Measurements from ENCODE around the gene SUPV3L1. TPM values are rescaled to one million over a fixed set of nuclear protein-coding genes. Genes with fewer than 3 reads are reported as not detected.
"Not testable (repeated sequence)": the region's sequence is repeated elsewhere in the genome, so short reads cannot be mapped to it uniquely, and the experiment has no call there.

The SUPV3L1 gene
- total RNA-seq, 3 donors from 2014 or later, result 24.3 to 40.1 (median 28.5) TPM

DNA sequence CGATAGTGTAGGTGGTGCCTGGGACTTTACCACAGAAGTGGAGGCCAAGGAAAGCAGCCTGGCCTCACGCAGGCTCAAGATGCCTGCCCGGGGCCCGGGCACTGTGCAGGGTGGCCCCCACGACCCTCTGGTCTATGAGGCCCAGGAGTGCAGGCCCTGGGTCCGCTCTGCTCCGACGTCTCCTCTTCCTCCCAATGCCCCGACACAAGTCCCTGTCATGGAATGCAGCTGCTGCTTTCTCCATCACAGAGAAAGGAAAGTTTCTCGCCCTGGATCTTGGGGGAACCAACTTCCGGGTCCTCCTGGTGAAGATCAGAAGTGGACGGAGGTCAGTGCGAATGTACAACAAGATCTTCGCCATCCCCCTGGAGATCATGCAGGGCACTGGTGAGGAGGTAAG, 70.0 kb downstream of the SUPV3L1 start:
- Histone ChIP-seq H3K27ac (no peak overlapping the region), H3K9me3 (no peaks in the 10 kb centered on the region), H3K4me1 (no peaks in the 10 kb centered on the region), H3K4me3 (no peak overlapping the region), H3K27me3 (no peaks in the 10 kb centered on the region), H3K36me3 (no peaks in the 10 kb centered on the region)
- intact Hi-C loops (cut with DNase I; ENCODE audit: low total_unique reads), result no loop called here
- DNase-seq (ENCODE audit: low spot score in 2 of 2), result no peak
- TF ChIP-seq POLR2AphosphoS5 (IDR thresholded peaks at IDR 0.05), result no peak

GRCh38 chr10:69251417-69251816, 71.4 kb downstream of the SUPV3L1 start:
- intact Hi-C loops (cut with DNase I; ENCODE audit: low total_unique reads); H3K36me3 ChIP-seq; H3K27ac ChIP-seq; H3K27me3 ChIP-seq; H3K9me3 ChIP-seq; H3K4me3 ChIP-seq; H3K4me1 ChIP-seq; DNase-seq (ENCODE audit: low spot score in 2 of 2): not testable (repeated sequence)

GRCh38 chr10:69253171-69253570, 73.1 kb downstream of the SUPV3L1 start:
- no peaks in the 10 kb centered on the region for H3K36me3 ChIP-seq
- no peaks in the 10 kb centered on the region for H3K27me3 ChIP-seq
- H3K9me3 ChIP-seq, result no peaks in the 10 kb centered on the region
- H3K4me1 ChIP-seq, result no peaks in the 10 kb centered on the region
- no peak overlapping the region for H3K27ac ChIP-seq
- no peak for TF ChIP-seq POLR2AphosphoS5 (IDR thresholded peaks at IDR 0.05)
- TF ChIP-seq POLR2A (IDR thresholded peaks at IDR 0.05), result no peak
- TF ChIP-seq, protein P1, sequence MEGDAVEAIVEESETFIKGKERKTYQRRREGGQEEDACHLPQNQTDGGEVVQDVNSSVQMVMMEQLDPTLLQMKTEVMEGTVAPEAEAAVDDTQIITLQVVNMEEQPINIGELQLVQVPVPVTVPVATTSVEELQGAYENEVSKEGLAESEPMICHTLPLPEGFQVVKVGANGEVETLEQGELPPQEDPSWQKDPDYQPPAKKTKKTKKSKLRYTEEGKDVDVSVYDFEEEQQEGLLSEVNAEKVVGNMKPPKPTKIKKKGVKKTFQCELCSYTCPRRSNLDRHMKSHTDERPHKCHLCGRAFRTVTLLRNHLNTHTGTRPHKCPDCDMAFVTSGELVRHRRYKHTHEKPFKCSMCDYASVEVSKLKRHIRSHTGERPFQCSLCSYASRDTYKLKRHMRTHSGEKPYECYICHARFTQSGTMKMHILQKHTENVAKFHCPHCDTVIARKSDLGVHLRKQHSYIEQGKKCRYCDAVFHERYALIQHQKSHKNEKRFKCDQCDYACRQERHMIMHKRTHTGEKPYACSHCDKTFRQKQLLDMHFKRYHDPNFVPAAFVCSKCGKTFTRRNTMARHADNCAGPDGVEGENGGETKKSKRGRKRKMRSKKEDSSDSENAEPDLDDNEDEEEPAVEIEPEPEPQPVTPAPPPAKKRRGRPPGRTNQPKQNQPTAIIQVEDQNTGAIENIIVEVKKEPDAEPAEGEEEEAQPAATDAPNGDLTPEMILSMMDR (IDR thresholded peaks at IDR 0.05), result no peak
- intact Hi-C loops (cut with DNase I; ENCODE audit: low total_unique reads), result no loop called here
- no peak for DNase-seq (ENCODE audit: low spot score in 2 of 2)
- H3K4me3 ChIP-seq, result no peak overlapping the region

DNA sequence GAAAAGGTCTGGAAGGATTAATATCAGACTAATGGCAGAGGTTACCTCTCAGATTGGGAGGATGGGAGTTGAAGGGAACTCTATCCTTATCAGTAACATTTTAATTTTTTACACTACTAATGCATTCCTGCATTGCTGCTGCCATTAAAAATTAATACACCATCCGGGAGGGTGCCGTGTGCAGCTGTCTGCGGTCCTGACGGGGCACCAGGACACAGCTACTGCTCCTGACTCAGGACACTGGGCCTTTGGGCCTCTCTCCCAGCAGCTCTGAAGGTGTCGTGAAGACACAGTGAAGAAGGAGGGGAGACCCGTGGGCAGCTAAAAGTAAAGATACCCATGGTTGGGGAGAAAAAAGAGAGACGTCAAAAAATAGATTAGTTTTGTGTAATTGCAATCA, 74.8 kb downstream of the SUPV3L1 start:
- Histone ChIP-seq H3K9me3 (no peaks in the 10 kb centered on the region), H3K36me3 (no peaks in the 10 kb centered on the region), H3K27ac (no peak overlapping the region), H3K4me1 (no peaks in the 10 kb centered on the region), H3K4me3 (no peak overlapping the region), H3K27me3 (no peaks in the 10 kb centered on the region)
- intact Hi-C loops (cut with DNase I; ENCODE audit: low total_unique reads), result no loop called here
- TF ChIP-seq POLR2A (IDR thresholded peaks at IDR 0.05), result no peak
- TF ChIP-seq, protein P1 (IDR thresholded peaks at IDR 0.05), result no peak
- TF ChIP-seq POLR2AphosphoS5 (IDR thresholded peaks at IDR 0.05), result no peak
- no peak for DNase-seq (ENCODE audit: low spot score in 2 of 2)

Other genes with a start within 250 kb of the SUPV3L1 start
- 10 to 100 TPM; 52.6 to 83.9 (median 66.7) TPM for gene DDX21, start 224.1 kb upstream of the SUPV3L1 start, total RNA-seq
- 10 to 100 TPM; 28.2 to 37.9 (median 29.1) TPM for gene KIFBP, start 191.4 kb upstream of the SUPV3L1 start, total RNA-seq
- gene SRGN, start 92.1 kb upstream of the SUPV3L1 start, total RNA-seq, result 100 to 1,000 TPM in 2 of 3 donors, 10 to 100 TPM in 1; 97.2 to 208 (median 114) TPM
- gene VPS26A, start 56.1 kb upstream of the SUPV3L1 start, total RNA-seq, result 10 to 100 TPM; 32.1 to 56.0 (median 40.8) TPM
- gene HKDC1, start 40.1 kb downstream of the SUPV3L1 start, total RNA-seq, result 1 to 10 TPM in 1 of 3 donors, under 1 TPM in 1, not detected in 1; 0.15 to 2.0 TPM
- gene HK1, start 98.3 kb downstream of the SUPV3L1 start, total RNA-seq, result 10 to 100 TPM; 51.2 to 63.4 (median 57.4) TPM
- gene TACR2, start 236.7 kb downstream of the SUPV3L1 start, total RNA-seq, result 1 to 10 TPM in 1 of 3 donors, under 1 TPM in 2; 0.66 to 3.2 (median 0.73) TPM

Measured in breast epithelium (tissue), 4 donors.